H1 (cell line): ENCODE measurements around the gene MACF1. TPM values are rescaled to one million over a fixed set of nuclear protein-coding genes. Genes with fewer than 3 reads are reported as not detected.

Source experiments
- CHD1 ChIP-seq: IDR thresholded peaks from 2 replicates; pipeline ENCODE4 v1.6.1; 2012; ENCODE audit warnings: low read depth, low read length, improper control_type of control experiment
- EZH2 ChIP-seq: fragments of 200-600 bp; sonication (generic); IDR thresholded peaks from 2 replicates; pipeline ENCODE4 v1.7.1; 2012; ENCODE audit warnings: low read depth, mild to moderate bottlenecking, moderate library complexity, low read length, inconsistent platforms; ENCODE audit not compliant: severe bottlenecking
- KDM5A ChIP-seq: fragments of 200-600 bp; IDR thresholded peaks from 2 replicates; pipeline ENCODE4 v1.7.1; 2012; ENCODE audit warnings: mild to moderate bottlenecking, low read length, inconsistent platforms, mixed read lengths
- NANOG ChIP-seq: IDR thresholded peaks from 2 replicates; pipeline ENCODE4 v1.6.1; 2011; ENCODE audit warnings: low read length, low read depth, mild to moderate bottlenecking, inconsistent platforms; ENCODE audit not compliant: insufficient read depth, poor library complexity, severe bottlenecking
- POLR2A ChIP-seq, 2 experiments: IDR thresholded peaks; 1 replicate in 1 of 2; 2 replicates in 1 of 2; pipeline ENCODE4 v1.6.1; 2011; ENCODE audit warnings: low read depth in 2 of 2, low read length in 2 of 2, mild to moderate bottlenecking in 2 of 2; ENCODE audit errors: control extremely low read depth in 1 of 2
- RAD21 ChIP-seq, 2 experiments: IDR thresholded peaks in 1 of 2; conservative IDR thresholded peaks in 1 of 2; 2 replicates each; pipeline ENCODE4 v1.6.1; 2011; ENCODE audit warnings: low read depth in 2 of 2, low read length in 2 of 2, improper control_type of control experiment in 1 of 2, inconsistent platforms in 1 of 2, mild to moderate bottlenecking in 1 of 2, moderate library complexity in 1 of 2
- SP1 ChIP-seq: IDR thresholded peaks from 2 replicates; pipeline ENCODE4 v1.6.1; 2011; ENCODE audit warnings: low read depth, low read length
- polyA plus RNA-seq, 7 experiments: library from polyadenylated mRNA; depleted of rRNA in 3 of 7; stranded (reverse) in 5 of 7; unstranded in 2 of 7; fragments of >200 nt in 5 of 7; fragments of 200-250 nt in 2 of 7; gene quantifications; 1 replicate in 5 of 7; 2 replicates in 1 of 7; 4 replicates in 1 of 7; pipeline versions ENCODE4 v1.2.1 to v1.2.3, GENCODE V29; 2011 to 2013; ENCODE audit warnings: missing spikeins in 2 of 7, mixed read lengths in 2 of 7
- total RNA-seq: library from RNA; stranded (reverse); fragmentation: NEBNext Ultra II Directional; extraction: Animal tissue kit (Norgen Biotek cat#: 25700); gene quantifications from 2 replicates; pipeline ENCODE4 v1.2.1, GENCODE V29; 2021

The MACF1 gene
- total and polyA plus RNA-seq, 2 of the 8 experiments (the other 6 are each of a cell fraction or from before 2014, with no cell fraction given) = 59.8 to 285 TPM

DNA sequence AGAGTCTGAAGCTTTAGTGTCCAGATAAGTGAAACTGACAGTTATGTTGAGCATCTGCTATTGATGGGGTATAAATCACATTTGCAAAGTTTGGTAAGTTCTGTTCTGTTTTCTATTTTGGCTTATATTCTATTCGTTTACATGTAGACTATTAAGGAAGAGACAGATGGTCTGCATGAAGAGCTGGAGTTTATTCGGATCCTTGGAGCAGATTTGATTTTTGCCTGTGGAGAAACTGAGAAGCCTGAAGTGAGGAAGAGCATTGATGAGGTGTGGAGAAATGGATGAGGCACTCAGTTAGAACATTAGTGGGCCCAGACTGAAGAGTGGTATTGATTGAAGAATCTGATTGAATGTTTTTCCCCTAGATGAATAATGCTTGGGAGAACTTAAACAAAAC lies 236.4 kb downstream of the MACF1 start (continued):
- TF ChIP-seq NANOG (no peak), POLR2A (IDR thresholded peaks at IDR 0.05; ENCODE audit: control extremely low read depth in 1 of 2, low read depth in 2 of 2, low read length in 2 of 2) (no peak), EZH2 (no peak), CHD1 (no peak), SP1 (no peak), KDM5A (no peak), RAD21 (IDR thresholded peaks at IDR 0.05 in 1 of 2, conservative IDR thresholded peaks at IDR 0.05 in 1 of 2; ENCODE audit: low read depth in 2 of 2, low read length in 2 of 2) (no peak)
